Neural cell (in vitro differentiated cells): ENCODE results near the gene RNF145. TPM values are rescaled to one million over a fixed set of nuclear protein-coding genes. Genes with fewer than 3 reads are reported as not detected.

ENCODE experiments used
- polyA plus RNA-seq: library from polyadenylated mRNA; depleted of rRNA; stranded (reverse); fragments of >200 nt; gene quantifications from 2 replicates; pipeline ENCODE4 v1.2.3, GENCODE V29; 2014
- small RNA-seq, 3 experiments: library from RNA; depleted of rRNA; stranded (forward); fragments of <200 nt; gene quantifications; one replicate each; pipeline ENCODE3, GENCODE V24; 2012

Gene RNF145
- polyA plus RNA-seq, 1 donor from 2014 or later, result 52.4 TPM

Small RNA genes lying within 50 kb of the gene (small RNA-seq; reads per million reads assigned to genes)
- gene RF00263, result 0 to 0.03 (median 0) reads per million in 3 experiments

Other genes with a start within 250 kb of the RNF145 start
- 96.7 and 114 TPM in 2 replicates for gene EBF1, start 109.6 kb downstream of the RNF145 start, polyA plus RNA-seq
- 34.9 and 42.5 TPM in 2 replicates for gene UBLCP1, start 53.7 kb upstream of the RNF145 start, polyA plus RNA-seq
- not detected in 2 replicates for gene IL12B, start 120.9 kb upstream of the RNF145 start, polyA plus RNA-seq